Retinal pigment epithelial cell (primary cell): ENCODE data around the gene SCNN1A.

ENCODE experiments used
- DNase-seq: peaks from one replicate; pipeline ENCODE4 v3.0.0-alpha.2; 2010; ENCODE audit warnings: low read depth
- H3K4me3 ChIP-seq: 2 replicates; pipeline ENCODE4 v1.5.1; 2011; ENCODE audit warnings: mild to moderate bottlenecking, low read length, control low read depth, moderate library complexity
- TF ChIP-seq, protein P1 (sequence below): conservative IDR thresholded peaks from 2 replicates; pipeline ENCODE4 v1.5.1; 2011; ENCODE audit warnings: low read depth, low read length, control low read depth, inconsistent platforms

SCNN1A gene

GRCh38 chr12:6354495-6355393 is 20.6 kb downstream of the SCNN1A start:
- H3K4me3 ChIP-seq: no peak overlapping the region
- DNase-seq: no peak
- TF ChIP-seq, protein P1, sequence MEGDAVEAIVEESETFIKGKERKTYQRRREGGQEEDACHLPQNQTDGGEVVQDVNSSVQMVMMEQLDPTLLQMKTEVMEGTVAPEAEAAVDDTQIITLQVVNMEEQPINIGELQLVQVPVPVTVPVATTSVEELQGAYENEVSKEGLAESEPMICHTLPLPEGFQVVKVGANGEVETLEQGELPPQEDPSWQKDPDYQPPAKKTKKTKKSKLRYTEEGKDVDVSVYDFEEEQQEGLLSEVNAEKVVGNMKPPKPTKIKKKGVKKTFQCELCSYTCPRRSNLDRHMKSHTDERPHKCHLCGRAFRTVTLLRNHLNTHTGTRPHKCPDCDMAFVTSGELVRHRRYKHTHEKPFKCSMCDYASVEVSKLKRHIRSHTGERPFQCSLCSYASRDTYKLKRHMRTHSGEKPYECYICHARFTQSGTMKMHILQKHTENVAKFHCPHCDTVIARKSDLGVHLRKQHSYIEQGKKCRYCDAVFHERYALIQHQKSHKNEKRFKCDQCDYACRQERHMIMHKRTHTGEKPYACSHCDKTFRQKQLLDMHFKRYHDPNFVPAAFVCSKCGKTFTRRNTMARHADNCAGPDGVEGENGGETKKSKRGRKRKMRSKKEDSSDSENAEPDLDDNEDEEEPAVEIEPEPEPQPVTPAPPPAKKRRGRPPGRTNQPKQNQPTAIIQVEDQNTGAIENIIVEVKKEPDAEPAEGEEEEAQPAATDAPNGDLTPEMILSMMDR: no peak

DNA sequence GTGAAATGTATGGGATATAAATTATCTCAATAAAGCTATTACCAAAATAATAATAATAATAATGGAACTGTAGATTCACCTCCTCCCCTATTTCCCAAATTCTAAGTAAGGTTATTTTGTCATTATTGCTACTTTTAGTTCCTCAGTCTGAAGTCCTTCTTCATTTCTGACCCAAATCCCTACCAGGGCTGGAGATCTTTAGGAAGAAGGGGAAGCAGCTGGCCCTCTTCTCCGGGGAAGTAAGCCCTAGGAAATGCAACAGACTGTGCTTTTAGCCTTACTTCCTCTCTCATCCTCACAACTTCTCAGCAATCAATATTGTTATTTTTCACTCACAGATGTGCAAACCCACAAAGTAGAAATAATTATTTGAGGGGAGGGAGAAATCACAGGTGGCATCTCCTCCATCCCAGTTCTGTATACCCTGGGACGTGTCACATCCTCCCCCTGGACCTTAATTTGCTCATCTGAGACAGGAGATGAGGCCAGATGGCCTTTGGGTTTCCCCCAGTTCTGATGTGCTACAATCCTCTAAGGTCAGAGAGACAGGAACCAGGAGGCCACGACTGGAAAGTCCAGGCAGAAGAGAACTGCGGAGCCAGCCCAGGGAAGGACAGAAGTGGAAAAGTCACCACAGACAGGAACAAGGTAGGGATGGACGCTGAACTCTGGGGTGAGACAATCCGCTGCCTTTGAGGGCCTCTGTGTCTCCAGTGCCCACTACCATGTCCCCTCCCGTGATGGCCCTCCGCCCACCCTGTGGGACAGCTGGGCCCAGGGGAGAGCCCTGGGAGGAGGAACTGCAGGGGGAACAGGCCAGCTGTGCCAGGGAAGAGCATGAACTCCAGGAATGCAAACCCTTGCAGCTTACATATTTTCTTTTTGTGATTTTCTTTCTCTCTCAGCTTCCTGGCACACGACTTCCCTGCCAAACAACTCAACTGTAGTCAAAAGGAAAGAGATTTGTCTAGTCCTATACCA is 22.9 kb downstream of the SCNN1A start:
- TF ChIP-seq, protein P1: no peak
- H3K4me3 ChIP-seq: no peak overlapping the region
- DNase-seq: no peak

- TF ChIP-seq, protein P1: no peak
- H3K4me3 ChIP-seq: no peak overlapping the region
- DNase-seq: no peak
These were observed 23.7 kb downstream of the SCNN1A start for GRCh38 chr12:6351622-6352021.

DNA sequence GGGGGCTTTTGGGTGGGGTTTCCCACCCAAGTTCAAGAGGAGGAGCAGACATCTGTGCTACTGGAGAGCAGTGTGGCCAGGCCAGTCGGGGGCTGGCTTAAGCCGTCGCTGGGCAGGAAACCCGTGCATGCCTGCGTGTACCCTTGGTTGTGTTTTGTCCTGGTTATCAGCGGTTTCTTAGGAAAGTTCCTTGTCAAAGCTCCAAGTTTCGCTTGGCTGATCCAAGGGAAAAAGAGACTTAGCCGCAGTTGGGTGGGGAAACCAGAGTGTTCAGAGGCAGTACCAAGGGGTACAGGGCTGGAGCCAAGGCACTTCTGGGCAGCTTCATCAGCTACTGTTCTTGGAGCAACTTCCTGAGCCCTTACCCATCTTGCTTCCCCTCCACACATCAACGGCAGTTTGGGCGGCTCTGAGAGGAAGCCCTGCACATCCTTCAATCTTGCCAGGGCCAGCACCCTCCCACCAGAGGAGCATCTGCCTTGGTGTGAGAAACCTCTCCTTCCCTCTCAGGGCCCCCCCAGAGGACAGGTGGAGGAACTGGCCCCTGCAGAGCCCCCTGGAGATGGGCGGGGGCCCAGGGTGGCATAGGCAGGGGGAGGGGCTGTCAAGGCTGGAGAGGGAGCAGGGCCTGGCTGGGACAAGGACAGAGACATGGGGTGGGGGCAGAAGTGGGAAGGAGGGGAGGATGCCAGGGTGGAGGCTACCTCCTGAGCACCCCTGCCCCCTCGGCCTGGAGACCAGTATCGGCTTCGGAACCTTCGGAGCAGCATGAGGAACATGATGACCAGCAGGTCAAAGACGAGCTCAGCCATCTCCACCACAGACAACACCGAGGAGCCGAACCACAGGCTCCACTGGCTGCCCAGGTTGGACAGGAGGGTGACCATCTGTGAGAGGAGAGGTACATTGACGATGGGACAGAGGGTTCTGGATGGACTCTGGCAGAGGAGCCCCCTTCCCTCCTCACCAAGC is 27.7 kb downstream of the SCNN1A start:
- DNase-seq: peak; percentile 73
- H3K4me3 ChIP-seq: no peak overlapping the region
- TF ChIP-seq, protein P1: no peak

- no peak overlapping the region for H3K4me3 ChIP-seq
- DNase-seq: no peak
- TF ChIP-seq, protein P1: no peak
These were observed 28.4 kb downstream of the SCNN1A start for GRCh38 chr12:6346942-6347341.

DNA sequence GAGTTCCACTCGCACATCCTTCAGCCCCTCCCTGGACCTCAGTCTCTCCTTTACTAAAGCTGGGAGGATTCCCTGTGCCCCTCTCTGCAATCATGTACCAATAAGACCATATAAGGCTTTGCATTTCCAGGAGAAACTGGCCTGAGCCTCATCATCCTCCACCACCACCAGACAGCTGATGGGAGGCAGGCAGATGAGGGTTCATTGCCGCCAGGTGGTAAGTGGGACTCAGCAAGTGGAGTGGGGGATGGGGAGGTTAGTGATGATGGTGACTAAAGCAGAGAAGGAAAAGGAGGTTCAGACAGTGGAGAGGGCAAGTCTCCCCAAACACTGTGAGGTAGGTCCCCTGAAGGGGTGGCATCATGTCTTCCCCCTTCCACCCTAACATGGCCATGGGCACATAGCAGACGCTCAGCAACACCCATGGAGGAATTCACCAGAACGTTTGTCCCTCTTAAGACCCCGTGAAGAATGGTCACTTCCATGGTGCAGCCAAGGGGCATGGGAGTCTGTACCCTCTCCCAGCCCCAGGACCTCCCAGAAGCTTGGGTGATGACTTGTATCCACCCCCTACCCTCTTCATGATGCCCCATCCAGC is 29.0 kb downstream of the SCNN1A start:
- no peak overlapping the region for H3K4me3 ChIP-seq
- no peak for DNase-seq
- TF ChIP-seq, protein P1: no peak
